NCI-H2029 (cell line): Measurements from ENCODE around the gene NBL1.

ENCODE experiments used
- DNase-seq: peaks from one replicate; lab custom pipeline; 2025; lab: John Stamatoyannopoulos, UW

Gene NBL1

GRCh38 chr1:19646377-19647319, 2.5 kb downstream of the NBL1 start:
- DNase-seq = no peak

GRCh38 chr1:19647643-19648042, 3.5 kb downstream of the NBL1 start:
- no peak for DNase-seq

GRCh38 chr1:19648239-19648638, 4.1 kb downstream of the NBL1 start:
- DNase-seq = no peak

- no peak for DNase-seq
Observed at GRCh38 chr1:19648689-19649088, 4.6 kb downstream of the NBL1 start.

- no peak for DNase-seq
Observed at GRCh38 chr1:19650416-19651140, 6.5 kb downstream of the NBL1 start.

GRCh38 chr1:19651141-19651737, 7.1 kb downstream of the NBL1 start:
- no peak for DNase-seq

- DNase-seq = no peak
Observed at GRCh38 chr1:19654386-19654785, 10.3 kb downstream of the NBL1 start.

- DNase-seq = peak; percentile 26
Observed at GRCh38 chr1:19654886-19655717, 11.0 kb downstream of the NBL1 start.

- DNase-seq = no peak
Observed at GRCh38 chr1:19655718-19656080, 11.6 kb downstream of the NBL1 start.

- DNase-seq = no peak
Observed at GRCh38 chr1:19656134-19656779, 12.1 kb downstream of the NBL1 start.

- DNase-seq = no peak
Observed at GRCh38 chr1:19656780-19657466, 12.8 kb downstream of the NBL1 start.

- no peak for DNase-seq
Observed at GRCh38 chr1:19657511-19657910, 13.4 kb downstream of the NBL1 start.

GRCh38 chr1:19658186-19658585, 14.1 kb downstream of the NBL1 start:
- no peak for DNase-seq

- DNase-seq = peak; percentile 16
Observed at GRCh38 chr1:19661721-19662228, 17.7 kb downstream of the NBL1 start.

- DNase-seq = no peak
Observed at GRCh38 chr1:19662313-19662712, 18.2 kb downstream of the NBL1 start.

- no peak for DNase-seq
Observed at GRCh38 chr1:19664453-19665185, 20.5 kb downstream of the NBL1 start, which contains the start of gene HTR6. TSS of gene HTR6 (plus strand) at chr1:19664875. CDS start at chr1:19665754, 879 bp downstream.

GRCh38 chr1:19665186-19665495, 21.0 kb downstream of the NBL1 start:
- no peak for DNase-seq

- no peak for DNase-seq
Observed at GRCh38 chr1:19665496-19666465, 21.7 kb downstream of the NBL1 start.

- no peak for DNase-seq
Observed at GRCh38 chr1:19668888-19669287, 24.8 kb downstream of the NBL1 start.
